Measurements from ENCODE around the gene OSBPL10.

DNA sequence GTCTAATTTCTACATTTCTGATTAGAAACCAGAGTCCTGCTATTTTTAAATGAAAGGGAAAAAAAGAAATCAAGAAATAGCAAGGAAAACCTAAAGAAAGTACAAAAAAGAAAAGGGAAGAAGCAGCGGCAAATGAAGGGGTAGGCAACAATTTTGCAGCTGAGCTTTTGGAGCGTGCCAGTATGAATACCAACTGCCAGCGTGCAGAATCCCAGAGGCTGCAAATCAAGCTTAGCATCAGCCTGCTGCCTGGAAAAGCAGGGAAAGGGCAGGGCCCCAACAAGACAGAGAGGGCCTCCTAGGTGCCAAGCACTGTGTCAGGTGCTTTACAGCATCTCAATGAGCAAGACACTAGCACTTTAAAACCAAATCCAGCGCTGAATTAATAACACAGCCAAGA lies 271.5 kb downstream of the OSBPL10 start:
- TF ChIP-seq, protein P1, sequence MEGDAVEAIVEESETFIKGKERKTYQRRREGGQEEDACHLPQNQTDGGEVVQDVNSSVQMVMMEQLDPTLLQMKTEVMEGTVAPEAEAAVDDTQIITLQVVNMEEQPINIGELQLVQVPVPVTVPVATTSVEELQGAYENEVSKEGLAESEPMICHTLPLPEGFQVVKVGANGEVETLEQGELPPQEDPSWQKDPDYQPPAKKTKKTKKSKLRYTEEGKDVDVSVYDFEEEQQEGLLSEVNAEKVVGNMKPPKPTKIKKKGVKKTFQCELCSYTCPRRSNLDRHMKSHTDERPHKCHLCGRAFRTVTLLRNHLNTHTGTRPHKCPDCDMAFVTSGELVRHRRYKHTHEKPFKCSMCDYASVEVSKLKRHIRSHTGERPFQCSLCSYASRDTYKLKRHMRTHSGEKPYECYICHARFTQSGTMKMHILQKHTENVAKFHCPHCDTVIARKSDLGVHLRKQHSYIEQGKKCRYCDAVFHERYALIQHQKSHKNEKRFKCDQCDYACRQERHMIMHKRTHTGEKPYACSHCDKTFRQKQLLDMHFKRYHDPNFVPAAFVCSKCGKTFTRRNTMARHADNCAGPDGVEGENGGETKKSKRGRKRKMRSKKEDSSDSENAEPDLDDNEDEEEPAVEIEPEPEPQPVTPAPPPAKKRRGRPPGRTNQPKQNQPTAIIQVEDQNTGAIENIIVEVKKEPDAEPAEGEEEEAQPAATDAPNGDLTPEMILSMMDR (IDR thresholded peaks at IDR 0.05), result no peak
- no peak for TF ChIP-seq POLR2A (IDR thresholded peaks at IDR 0.05)

Measured in prostate gland (tissue), 2 donors.